ENCODE data around the gene MXRA7.

GRCh38 chr17:76631821-76632565 lies 78.8 kb downstream of the MXRA7 start:
- no peak for TF ChIP-seq REST (IDR thresholded peaks at IDR 0.05; ENCODE audit: low read depth, low read length)
- no peak for TF ChIP-seq EZH2phosphoT487 (IDR thresholded peaks at IDR 0.05; ENCODE audit: borderline replicate concordance, low read depth)
- TF ChIP-seq CTCF (IDR thresholded peaks at IDR 0.05): no peak
- no peak for TF ChIP-seq POLR2AphosphoS5 (IDR thresholded peaks at IDR 0.05; ENCODE audit: low read depth, low read length)
- no peak for TF ChIP-seq ZBTB33 (IDR thresholded peaks at IDR 0.05; ENCODE audit: borderline replicate concordance, low read depth)
- TF ChIP-seq TCF12 (IDR thresholded peaks at IDR 0.05): no peak
- no peak for TF ChIP-seq NFIC (IDR thresholded peaks at IDR 0.05; ENCODE audit: borderline replicate concordance)
- no peak for TF ChIP-seq PBX3 (IDR thresholded peaks at IDR 0.05)
- no peak for TF ChIP-seq SIN3A (IDR thresholded peaks at IDR 0.05; ENCODE audit: borderline replicate concordance, low read depth, low read length)
- TF ChIP-seq FOXJ3 (CRISPR knock-in tag; IDR thresholded peaks at IDR 0.05): no peak
- TF ChIP-seq MXI1 (IDR thresholded peaks at IDR 0.05; ENCODE audit: low read depth, low read length): no peak
- TF ChIP-seq RCOR1 (IDR thresholded peaks at IDR 0.05; ENCODE audit: low read length): no peak
- no peak for TF ChIP-seq IRF3 (IDR thresholded peaks at IDR 0.05; ENCODE audit: low read depth, low read length)
- no peak for TF ChIP-seq GABPA (IDR thresholded peaks at IDR 0.05; ENCODE audit: low read depth)

Measured in SK-N-SH (cell line).